Upper lobe of right lung (tissue), 1 donor: ENCODE data around the gene CYP2W1. TPM values are rescaled to one million over a fixed set of nuclear protein-coding genes. Genes with fewer than 3 reads are reported as not detected.

Source experiments
- ATAC-seq: fragments of 200-7000 bp; cut with Tn5 transposase; one replicate; pipeline ENCODE4 v1.9.1; 2020; ENCODE audit warnings: mild to moderate bottlenecking, moderate library complexity
- DNase-seq: peaks from one replicate; pipeline ENCODE4 v3.0.0-alpha.2; 2020
- H3K27ac ChIP-seq: fragments of 200-600 bp; one replicate; pipeline ENCODE4 v1.8.0; 2022
- H3K27me3 ChIP-seq: fragments of 200-600 bp; one replicate; pipeline ENCODE4 v1.8.0; 2022; ENCODE audit warnings: mild to moderate bottlenecking
- H3K36me3 ChIP-seq: fragments of 200-600 bp; one replicate; pipeline ENCODE4 v1.8.0; 2022
- H3K4me1 ChIP-seq: fragments of 200-600 bp; one replicate; pipeline ENCODE4 v1.8.0; 2022
- H3K4me3 ChIP-seq: fragments of 200-600 bp; one replicate; pipeline ENCODE4 v1.8.0; 2022; ENCODE audit warnings: mild to moderate bottlenecking
- H3K9me3 ChIP-seq: fragments of 200-600 bp; one replicate; pipeline ENCODE4 v1.8.0; 2022
- intact Hi-C: fragments of 100-400 bp; cut with DNase I; formaldehyde crosslinking; loops from one replicate; pipeline ENCODE4 v1.11.0; 2022
- total RNA-seq: library from RNA; stranded (reverse); fragmentation: NEBNext Ultra II Directional; extraction: Animal tissue kit (Norgen Biotek cat#: 25700); gene quantifications from one replicate; pipeline ENCODE4 v1.2.1, GENCODE V29; 2021
- TF ChIP-seq, protein P1 (sequence below): fragments of 200-600 bp; IDR thresholded peaks from one replicate; pipeline ENCODE4 v1.8.0; 2022; ENCODE audit warnings: antibody characterized with exemption
- donor health status: DM: no; HTN: yes; CAD: no; lungs with severe emphysema.

The CYP2W1 gene
- total RNA-seq, 1 donor from 2014 or later: not detected

DNA sequence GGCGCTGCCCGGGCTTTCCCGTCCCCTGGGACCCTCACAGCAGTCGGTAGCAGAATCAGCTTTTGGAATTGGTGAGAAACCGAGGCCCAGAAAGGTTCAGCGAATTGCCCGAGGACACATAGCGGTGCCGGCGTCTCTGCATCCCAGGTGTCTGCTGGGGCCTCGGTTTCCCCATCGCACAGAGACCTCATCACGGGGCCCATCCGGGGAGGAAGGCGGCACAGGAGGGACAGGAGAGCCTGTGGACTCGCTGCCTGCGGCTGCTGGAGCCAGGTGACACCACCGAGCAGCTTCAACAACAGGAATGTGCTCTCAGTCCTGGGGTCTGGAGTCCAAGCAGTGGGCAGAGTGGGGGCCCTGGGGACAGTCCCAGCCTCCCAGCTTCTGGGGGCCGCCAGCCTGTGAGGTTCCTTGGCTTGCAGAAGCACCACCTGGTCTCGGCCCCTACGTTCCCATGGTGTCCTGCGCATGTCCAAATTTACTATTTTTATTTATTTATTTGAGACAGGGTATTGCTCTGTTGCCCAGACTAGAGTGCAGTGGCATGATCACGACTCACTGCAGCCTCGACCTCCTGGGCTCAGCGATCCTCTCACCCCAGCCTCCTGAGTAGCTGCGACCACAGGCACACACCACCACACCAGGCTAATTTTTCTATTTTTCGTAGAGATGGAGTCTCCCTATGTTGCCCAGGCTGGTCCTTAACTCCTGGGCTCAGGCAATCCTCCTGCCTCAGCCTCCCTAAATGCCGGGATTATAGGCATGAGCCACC, 7.1 kb upstream of the CYP2W1 start:
- H3K36me3 ChIP-seq: peaks cover 27% of the 10 kb centered on the region
- no peak overlapping the region for H3K27ac ChIP-seq
- DNase-seq (peak; percentile 70), ATAC-seq (no peak)
- peak overlapping the region; percentile 100 for H3K4me3 ChIP-seq
- peaks cover 33% of the 10 kb centered on the region for H3K4me1 ChIP-seq
- intact Hi-C loops: no loop called here
- H3K9me3 ChIP-seq: no peaks in the 10 kb centered on the region
- H3K27me3 ChIP-seq: no peaks in the 10 kb centered on the region
- TF ChIP-seq, protein P1, sequence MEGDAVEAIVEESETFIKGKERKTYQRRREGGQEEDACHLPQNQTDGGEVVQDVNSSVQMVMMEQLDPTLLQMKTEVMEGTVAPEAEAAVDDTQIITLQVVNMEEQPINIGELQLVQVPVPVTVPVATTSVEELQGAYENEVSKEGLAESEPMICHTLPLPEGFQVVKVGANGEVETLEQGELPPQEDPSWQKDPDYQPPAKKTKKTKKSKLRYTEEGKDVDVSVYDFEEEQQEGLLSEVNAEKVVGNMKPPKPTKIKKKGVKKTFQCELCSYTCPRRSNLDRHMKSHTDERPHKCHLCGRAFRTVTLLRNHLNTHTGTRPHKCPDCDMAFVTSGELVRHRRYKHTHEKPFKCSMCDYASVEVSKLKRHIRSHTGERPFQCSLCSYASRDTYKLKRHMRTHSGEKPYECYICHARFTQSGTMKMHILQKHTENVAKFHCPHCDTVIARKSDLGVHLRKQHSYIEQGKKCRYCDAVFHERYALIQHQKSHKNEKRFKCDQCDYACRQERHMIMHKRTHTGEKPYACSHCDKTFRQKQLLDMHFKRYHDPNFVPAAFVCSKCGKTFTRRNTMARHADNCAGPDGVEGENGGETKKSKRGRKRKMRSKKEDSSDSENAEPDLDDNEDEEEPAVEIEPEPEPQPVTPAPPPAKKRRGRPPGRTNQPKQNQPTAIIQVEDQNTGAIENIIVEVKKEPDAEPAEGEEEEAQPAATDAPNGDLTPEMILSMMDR: no peak

DNA sequence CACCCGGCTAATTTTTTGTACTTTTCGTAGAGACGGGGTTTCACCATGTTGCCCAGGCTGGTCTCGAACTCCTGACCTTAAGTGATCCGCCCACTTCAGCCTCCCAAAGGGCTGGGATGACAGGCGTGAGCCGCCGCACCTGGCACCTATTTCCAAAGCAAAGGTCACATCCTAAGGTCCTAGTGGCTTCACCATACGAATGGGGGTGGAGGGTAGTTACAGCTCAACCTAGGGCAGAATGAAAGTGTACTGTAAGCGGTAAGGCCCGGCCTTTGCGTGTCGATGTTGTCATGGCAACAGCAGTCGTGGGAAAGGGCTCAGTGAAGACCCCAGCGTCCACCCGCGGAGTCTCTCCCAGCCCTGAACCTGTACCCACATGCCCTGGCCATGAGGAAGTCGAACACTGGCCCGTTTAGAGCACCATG, 6.1 kb upstream of the CYP2W1 start:
- H3K4me1 ChIP-seq: peaks cover 25% of the 10 kb centered on the region
- no peak for ATAC-seq
- H3K27ac ChIP-seq: no peak overlapping the region

DNA sequence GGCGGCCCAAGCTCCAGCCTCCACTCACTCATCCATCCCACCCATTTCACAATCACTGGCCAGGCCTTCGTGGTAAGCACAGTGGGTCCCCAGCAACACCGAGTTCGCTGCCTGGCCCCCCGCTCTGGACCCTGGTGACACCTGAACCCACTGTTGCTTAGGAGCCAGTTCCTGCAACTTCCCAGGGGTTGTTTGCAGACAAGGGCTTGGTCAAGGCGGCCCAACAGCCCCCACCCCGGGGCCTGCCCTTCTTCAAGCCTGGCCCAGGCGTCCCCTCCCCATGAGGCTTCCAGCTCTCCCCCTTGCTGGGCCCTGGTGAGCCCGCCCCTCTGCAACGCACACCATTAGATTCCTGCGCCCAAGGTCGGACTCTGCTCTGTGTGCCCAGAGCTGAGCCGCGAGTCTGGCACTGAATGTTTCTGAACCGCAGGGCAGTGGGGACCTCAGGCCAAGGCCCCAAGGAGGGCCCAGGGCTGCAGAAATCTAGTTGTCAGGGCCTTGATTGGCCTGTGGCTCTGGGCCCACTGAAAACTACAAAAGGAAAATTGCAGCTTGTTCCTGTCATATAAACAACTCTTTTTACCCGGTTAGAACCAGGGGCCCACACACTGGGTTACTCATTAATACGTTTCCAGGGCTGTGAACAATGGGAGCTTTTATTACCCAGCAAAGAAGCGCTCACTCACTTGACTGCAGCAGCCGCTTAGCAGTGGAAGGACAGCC, 5.5 kb upstream of the CYP2W1 start:
- H3K27me3 ChIP-seq: no peaks in the 10 kb centered on the region
- H3K9me3 ChIP-seq: no peaks in the 10 kb centered on the region
- TF ChIP-seq, protein P1: no peak

More for the DNA sequence above, 6.1 kb upstream of the CYP2W1 start:
- Histone ChIP-seq H3K36me3 (peaks cover 17% of the 10 kb centered on the region), H3K9me3 (no peaks in the 10 kb centered on the region), H3K4me3 (no peak overlapping the region), H3K27me3 (no peaks in the 10 kb centered on the region)
- intact Hi-C loops: no loop called here
- TF ChIP-seq, protein P1: no peak
- peak; percentile 58 for DNase-seq

DNA sequence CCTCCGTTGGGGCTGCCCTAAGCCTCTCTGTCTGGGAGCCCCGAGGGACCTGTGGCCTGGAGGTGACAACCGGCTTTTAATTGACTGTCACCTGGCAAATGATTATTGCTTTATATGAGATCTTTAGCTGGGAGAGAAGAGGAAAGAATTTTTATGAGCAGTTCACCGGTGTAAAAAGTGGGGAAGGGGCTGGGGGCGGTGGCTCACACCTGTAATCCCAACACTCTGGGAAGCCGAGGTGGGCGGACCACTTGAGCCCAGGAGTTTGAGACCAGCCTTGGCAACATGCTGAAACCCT, 5.0 kb upstream of the CYP2W1 start:
- no peak for ATAC-seq

More for the DNA sequence above, 5.5 kb upstream of the CYP2W1 start:
- ATAC-seq (no peak), DNase-seq (no peak)
- Histone ChIP-seq H3K27ac (no peak overlapping the region), H3K36me3 (peaks cover 12% of the 10 kb centered on the region), H3K4me3 (no peak overlapping the region), H3K4me1 (peaks cover 20% of the 10 kb centered on the region)
- intact Hi-C loops: no loop called here

DNA sequence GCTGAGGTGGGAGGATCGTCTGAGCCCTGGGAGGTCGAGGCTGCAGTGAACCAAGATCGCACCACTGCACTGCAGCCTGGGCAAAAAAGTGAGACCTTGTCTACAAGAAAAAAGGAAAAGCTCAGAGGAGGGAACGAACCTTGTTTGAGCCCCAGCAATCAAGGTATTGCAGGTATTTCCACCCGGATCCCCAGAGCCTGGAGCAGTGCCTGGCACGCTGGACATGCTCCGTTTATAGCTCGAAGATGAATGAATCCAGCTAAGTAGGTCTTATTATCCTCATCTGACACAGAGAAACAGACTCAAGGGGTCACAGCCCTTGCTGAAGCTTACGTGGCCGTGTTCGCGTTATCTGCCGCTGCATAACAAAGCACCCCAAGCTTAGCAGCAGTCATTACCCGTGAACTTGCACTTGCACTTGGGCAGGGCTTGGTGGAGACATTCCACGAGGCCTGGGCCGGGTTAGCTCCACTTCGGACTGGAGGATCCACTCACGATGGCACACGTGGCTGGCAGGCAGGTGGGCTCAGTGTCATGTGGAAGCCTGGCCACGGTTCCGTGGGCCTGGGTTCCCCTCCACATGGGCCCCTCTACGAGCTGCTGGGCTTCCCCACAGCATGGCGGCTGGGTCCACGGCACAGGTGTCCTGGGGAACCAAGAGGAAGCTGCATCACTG, 4.4 kb upstream of the CYP2W1 start:
- intact Hi-C loops: no loop called here
- H3K4me1 ChIP-seq: peaks cover 11% of the 10 kb centered on the region

More for the DNA sequence above, 5.0 kb upstream of the CYP2W1 start:
- DNase-seq: no peak
- Histone ChIP-seq H3K9me3 (no peaks in the 10 kb centered on the region), H3K4me1 (peaks cover 16% of the 10 kb centered on the region), H3K36me3 (peaks cover 6% of the 10 kb centered on the region), H3K27me3 (no peaks in the 10 kb centered on the region), H3K4me3 (no peak overlapping the region), H3K27ac (no peak overlapping the region)
- intact Hi-C loops: no loop called here
- TF ChIP-seq, protein P1: no peak

More for the DNA sequence above, 4.4 kb upstream of the CYP2W1 start:
- Histone ChIP-seq H3K9me3 (no peaks in the 10 kb centered on the region), H3K27ac (no peak overlapping the region), H3K36me3 (peaks cover under 1% of the 10 kb centered on the region), H3K27me3 (no peaks in the 10 kb centered on the region), H3K4me3 (no peak overlapping the region)
- TF ChIP-seq, protein P1: no peak
- no peak for DNase-seq
- no peak for ATAC-seq
